Stromal cell of bone marrow (primary cell): ENCODE measurements around the gene TMED1.
"Not testable (repeated sequence)": the region's sequence is repeated elsewhere in the genome, so short reads cannot be mapped to it uniquely, and the experiment has no call there.

Experiments used
- DNase-seq: peaks from one replicate; pipeline ENCODE4 v3.0.0-alpha.2; 2012; ENCODE audit warnings: low read depth

Gene TMED1

DNA sequence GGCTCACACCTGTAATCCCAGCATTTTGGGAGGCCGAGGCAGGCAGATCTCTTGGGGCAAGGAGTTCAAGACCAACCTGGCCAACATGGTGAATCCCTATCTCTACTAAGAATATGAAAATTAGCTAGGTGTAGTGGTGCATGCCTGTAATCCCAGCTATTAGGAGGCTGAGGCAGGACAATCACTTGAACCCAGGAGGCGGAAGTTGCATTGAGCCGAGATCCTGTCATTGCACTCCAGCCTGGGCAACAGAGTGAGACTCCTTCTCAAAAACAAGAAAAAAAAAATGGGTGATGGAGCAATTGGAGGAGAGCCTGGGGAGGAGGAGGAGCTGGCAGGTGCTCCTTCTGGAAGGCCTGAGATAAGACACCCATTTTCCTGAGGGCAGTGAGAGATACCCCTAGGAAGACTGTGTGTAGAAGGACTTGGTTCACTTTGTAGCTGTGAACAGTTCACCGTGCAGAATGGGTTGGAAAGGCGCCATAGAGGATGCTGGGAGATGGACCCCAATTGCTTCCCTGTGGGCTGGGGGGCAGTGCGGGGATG is 26.6 kb upstream of the TMED1 start:
- no peak for DNase-seq

DNA sequence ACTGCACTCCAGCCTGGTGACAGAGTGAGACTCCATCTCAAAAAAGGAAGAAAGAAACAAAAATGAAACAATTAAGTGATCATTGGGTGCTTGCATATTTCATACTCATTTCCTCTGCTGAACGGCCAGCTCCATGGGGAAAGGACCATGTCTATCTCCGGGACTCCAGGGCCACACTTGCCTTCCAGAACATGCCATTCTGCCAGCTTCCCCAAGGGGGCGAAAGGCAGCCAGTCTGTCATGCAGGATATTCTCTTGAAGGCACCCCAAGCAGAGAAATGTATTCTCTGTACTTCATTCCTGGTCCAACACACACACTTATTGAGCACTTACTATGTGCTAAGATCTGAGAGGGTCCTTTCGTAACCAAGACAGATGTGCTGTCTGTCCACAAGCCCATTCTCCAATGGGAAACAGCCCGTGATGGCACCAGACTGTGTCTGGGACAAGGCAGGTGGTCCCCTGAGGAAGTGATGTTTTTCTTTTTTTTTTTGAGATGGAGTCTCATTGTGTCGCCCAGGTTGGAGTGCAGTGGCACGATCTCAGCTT is 25.2 kb upstream of the TMED1 start:
- DNase-seq, result no peak

- no peak for DNase-seq
Measured at GRCh38 chr19:10858204-10858828, 22.3 kb upstream of the TMED1 start.

- not testable (repeated sequence) for DNase-seq
Measured at GRCh38 chr19:10856899-10857298, 20.9 kb upstream of the TMED1 start.

DNA sequence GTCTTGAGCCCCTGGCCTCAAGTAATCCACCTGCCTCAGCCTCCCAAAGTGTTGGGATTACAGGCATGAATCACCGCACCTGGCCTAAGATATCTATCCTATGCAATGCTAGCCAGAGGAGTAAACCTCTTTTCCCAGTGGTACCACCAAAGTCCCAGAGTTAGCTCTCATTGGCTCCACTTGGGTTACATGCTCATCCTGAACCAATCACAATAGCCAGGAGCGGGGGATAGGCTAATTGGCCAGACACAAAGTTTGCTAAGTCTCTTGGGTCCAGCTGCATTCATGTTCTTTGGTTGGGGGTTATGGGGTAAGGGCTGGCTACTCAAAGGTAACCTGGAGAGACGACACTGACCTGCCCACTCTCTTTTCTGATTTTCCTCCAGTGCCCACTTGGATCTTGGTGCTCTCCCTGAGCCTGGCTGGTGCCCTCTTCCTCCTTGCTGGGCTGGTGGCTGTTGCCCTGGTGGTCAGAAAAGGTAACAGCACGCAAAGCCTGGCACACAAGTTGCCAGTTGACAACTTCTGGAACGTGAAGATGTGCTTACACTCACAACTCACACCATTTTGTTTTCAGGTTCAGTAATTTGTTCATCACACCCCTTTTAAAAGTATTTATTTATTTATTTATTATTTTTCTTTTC is 20.0 kb upstream of the TMED1 start:
- no peak for DNase-seq

- DNase-seq, result no peak
Measured at GRCh38 chr19:10854350-10855089, 18.5 kb upstream of the TMED1 start.

GRCh38 chr19:10852941-10853340 is 16.9 kb upstream of the TMED1 start:
- DNase-seq, result no peak

DNA sequence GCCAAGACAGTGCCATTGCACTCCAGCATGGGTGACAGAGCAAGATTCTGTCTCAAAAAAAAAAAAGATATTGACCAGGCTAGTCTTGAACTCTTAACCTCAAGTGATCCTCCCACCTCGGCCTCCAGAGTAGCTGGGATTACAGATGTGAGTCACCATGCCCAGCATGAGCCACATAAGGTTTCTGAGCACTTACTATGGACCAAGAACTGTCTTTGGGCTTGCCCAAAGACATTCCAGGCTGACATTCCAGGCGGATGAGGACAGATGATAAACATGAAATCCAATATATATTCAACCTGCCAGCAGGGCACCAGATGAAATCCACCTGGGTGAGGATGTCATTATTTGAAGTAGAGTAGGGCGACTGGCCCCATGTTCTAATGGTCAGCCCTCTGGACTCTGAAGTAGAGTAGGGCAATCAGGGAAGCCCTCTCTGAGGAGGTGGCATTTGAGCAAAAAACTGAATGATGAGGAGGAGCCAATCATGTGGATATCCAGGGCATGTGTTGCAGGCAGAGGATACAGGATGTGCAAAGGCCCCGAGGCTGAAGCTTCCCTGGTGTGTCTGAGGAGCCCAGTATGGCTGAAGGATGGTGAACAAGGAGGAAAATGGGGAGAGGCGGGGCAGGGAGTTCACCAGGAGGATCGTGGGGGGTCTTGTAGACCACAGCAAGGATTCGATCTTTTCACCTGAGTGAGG is 16.2 kb upstream of the TMED1 start:
- DNase-seq, result no peak

DNA sequence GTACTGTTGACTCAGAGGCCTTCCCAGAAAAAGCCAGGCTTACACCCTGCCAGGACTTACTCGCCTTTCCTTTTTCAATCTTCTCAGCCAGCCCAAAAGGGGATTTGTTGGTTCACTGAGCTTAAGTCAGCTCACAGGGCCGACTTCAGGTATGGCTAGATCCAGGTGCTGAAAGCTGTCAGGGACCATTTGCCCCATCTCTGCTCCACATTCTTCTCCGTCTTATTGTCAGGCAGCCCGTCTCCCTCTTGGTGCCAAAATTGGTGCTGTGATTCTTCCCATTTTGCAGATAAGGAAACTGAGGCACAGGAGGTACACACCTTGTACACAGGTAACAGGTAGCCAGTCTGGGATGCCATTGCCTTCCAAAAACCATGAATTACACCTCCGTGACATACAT is 14.6 kb upstream of the TMED1 start:
- no peak for DNase-seq

- DNase-seq, result no peak
Measured at GRCh38 chr19:10848230-10848856, 12.3 kb upstream of the TMED1 start, which contains the start of gene C19orf38. Gene C19orf38 (plus strand): TSS chr19:10848415. CDS start chr19:10848509, 94 bp downstream.

- no peak for DNase-seq
Measured at GRCh38 chr19:10846500-10847202, 10.6 kb upstream of the TMED1 start.

DNA sequence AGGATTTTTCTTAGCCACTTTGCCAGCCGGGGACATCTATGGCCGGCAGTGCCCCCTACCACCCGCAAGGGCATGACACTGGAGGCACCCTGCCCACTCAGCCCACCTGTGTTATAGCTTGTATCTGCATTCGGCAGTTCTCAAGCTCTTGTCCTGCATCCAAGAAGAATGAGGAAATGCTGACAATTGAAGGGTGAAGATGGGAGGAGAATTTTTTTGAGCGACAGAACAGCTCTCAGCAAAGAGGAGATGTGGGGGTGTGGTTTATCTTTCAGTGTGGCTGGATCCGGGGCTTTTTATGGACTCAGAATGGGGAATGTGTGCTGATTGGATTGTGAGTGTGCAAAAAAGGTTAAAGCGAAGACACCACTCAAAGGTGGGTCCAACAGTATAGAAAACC is 6.8 kb upstream of the TMED1 start:
- DNase-seq, result no peak

DNA sequence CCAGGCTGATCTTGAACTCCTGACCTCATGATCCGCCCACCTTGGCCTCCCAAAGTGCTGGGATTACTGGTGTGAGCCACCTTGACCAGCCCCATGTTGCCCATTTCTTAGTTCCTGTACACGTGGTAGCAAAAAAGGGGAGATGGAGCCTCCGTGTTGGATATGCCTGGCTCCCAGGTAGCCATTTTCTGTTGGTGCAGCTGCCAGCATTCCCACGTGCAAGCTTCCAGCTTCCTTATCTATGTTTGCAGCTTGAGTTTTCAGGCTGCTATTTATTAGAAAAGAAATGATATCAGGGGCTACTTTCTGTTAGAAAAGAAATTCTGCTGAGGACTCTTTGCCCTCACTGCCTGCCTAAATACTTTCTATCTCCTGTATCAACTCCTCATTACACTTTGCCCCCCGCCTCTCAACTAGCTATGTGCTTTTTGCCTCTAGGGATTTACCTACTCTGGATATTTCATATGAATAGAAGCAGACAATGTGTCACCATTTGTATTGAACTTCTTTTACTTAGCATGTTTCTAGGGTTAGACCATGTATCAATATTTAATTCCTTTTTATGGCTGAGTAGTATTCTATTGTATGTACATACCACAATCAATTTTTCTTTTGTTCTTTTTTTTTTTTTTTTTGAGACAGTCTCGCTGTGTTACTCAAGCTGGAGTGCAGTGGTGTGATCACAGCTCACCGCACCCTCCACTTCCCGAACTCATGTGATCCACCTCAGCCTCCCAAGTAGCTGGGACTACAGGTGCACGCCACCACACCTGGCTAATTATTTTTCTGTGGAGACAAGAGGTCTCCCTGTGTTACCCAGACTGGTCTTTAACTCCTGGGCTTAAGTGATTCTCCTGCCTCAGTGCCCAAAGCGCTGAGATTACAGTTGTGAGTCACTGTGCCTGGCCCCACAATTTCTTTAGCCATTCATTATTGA is 3.4 kb upstream of the TMED1 start:
- DNase-seq, result no peak

- no peak for DNase-seq
Measured at GRCh38 chr19:10838377-10838776, 2.4 kb upstream of the TMED1 start.

- DNase-seq, result not testable (repeated sequence)
Measured at GRCh38 chr19:10837649-10838048, 1.6 kb upstream of the TMED1 start.

DNA sequence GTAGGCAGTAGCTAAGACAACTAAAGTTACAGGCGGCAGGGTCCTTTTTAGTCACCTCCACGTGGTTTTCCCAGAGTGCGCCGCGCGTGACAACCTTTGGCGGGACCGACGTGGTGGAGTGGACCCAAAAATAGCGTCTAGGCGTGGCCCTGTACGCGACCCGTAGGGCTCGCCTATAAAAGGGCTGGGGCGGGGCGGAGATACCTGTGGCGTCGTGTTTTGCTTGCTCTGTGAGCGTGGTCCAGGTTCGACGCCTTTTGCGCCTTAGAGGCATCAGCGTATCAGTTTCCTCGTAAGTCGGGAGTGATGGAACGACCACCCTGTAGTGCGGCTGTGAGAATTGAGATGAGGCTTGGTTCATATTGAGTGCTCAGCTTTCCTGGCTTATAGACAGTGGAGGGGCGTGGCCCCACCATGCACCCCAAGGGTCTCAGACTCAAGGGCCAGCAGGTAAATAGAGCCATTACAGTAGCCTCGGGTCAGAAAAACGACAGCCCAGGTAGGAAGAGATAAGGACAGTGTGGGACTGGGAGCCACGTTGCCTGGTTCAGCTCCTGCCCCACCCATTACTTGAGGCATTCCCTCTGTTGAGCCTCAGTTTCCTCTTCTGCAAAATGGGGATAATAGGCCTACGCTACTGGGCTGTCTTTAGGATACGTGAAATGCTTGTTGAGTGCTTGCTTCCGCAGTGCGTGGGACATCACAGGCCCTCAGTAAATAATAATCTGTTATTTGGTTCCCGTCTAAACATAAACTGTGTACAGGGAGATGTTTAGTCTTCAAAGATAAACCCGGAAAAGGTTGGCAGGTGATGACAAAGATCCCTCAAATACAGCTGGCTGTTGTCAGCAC is 693 bp upstream of the TMED1 start:
- no peak for DNase-seq

GRCh38 chr19:10835089-10835753 is 791 bp downstream of the TMED1 start:
- no peak for DNase-seq

- no peak for DNase-seq
Measured at GRCh38 chr19:10832939-10833296, 3.1 kb downstream of the TMED1 start.
